ENCODE measurements around the gene KLK15. TPM values are rescaled to one million over a fixed set of nuclear protein-coding genes. Genes with fewer than 3 reads are reported as not detected.

The KLK15 gene, protein sequence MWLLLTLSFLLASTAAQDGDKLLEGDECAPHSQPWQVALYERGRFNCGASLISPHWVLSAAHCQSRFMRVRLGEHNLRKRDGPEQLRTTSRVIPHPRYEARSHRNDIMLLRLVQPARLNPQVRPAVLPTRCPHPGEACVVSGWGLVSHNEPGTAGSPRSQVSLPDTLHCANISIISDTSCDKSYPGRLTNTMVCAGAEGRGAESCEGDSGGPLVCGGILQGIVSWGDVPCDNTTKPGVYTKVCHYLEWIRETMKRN
- not detected for total RNA-seq
- long read RNA-seq, result 0 reads

DNA sequence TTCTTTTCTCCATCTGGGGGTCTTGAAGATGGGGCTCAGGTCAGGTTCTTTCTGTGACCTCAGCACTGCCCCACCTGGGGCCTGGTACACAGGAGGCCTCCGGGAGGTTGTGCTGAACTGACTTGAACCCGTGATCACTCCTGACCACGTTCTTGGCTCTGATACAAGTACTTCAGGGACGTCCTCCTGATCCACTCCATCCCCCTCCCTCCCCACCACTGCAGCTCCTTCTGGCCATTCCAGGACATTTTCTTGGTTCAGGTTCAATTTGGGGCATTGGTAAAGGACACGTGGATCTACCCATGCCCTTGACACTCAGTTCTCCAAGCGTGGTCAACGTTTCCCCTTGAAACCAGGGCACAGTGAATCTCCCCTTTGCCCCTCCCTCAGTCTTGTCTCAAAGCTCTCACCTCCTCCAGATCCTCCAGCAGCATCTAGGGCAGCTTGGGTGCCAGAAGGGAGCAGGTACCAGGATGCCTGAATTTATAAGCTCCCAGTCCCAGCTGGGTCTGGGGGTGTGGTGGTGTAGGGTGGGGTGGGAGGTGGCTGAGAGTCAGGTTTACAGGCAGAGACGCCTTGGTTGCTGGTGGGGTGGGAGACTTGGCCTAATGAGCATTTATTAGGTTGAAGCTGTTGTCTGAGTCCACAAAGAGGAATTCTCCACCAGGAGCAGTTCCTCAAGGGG lies at the start of gene KLK15:
KLK15 (minus strand) TSS at position 458 of the 685 bp plus-strand sequence. CDS start 2,082 bp downstream, outside the sequence.
- intact Hi-C loops (cut with DNase I), result no loop called here
- no peak for DNase-seq (ENCODE audit: low spot score)

DNA sequence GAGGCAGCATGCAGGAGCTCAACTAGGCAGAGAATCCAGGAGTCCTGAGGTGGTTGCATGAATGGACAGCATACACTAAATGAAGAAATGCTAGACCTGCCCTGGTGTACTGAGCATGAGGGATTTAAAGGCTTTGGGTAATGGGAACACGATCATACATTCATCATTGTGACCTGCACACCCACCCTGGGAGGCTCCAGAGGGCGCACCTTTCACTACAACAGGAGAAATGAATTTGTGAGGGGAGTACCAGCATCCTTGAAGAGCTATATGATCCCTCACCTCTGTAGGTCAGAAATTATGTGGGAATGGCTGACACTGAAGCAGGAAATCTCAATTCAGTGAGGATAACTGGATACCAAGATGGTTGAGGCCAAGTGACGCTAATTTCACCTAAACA lies 48.8 kb upstream of the KLK15 start:
- DNase-seq (ENCODE audit: low spot score), result no peak
- intact Hi-C loops (cut with DNase I), result no loop called here

DNA sequence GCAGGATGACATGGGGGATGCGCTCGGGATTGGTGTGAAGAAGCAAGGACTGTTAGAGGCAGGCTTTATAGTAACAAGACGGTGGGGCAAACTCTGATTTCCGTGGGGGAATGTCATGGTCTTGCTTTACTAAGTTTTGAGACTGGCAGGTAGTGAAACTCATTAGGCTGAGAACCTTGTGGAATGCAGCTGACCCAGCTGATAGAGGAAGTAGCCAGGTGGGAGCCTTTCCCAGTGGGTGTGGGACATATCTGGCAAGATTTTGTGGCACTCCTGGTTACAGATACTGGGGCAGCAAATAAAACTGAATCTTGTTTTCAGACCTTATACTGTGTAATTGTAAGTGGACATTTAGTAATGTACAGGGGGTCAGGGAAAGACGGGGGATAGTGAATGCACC lies 46.9 kb upstream of the KLK15 start:
- DNase-seq (ENCODE audit: low spot score), result no peak
- intact Hi-C loops (cut with DNase I), result no loop called here

DNA sequence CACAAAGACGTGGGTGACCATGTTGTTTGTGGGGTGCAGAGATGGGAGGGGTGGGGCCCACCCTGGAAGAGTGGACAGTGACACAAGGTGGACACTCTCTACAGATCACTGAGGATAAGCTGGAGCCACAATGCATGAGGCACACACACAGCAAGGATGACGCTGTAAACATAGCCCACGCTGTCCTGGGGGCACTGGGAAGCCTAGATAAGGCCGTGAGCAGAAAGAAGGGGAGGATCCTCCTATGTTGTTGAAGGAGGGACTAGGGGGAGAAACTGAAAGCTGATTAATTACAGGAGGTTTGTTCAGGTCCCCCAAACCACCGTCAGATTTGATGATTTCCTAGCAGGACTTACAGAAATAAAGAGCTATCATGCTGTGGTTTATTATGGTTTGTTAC lies 45.5 kb upstream of the KLK15 start:
- DNase-seq (ENCODE audit: low spot score), result no peak
- intact Hi-C loops (cut with DNase I), result no loop called here

DNA sequence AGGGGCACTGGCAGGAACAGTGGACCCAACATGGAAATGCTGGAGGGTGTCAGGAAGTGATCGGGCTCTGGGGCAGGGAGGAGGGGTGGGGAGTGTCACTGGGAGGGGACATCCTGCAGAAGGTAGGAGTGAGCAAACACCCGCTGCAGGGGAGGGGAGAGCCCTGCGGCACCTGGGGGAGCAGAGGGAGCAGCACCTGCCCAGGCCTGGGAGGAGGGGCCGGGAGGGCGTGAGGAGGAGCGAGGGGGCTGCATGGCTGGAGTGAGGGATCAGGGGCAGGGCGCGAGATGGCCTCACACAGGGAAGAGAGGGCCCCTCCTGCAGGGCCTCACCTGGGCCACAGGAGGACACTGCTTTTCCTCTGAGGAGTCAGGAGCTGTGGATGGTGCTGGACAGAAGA lies 44.0 kb upstream of the KLK15 start:
- intact Hi-C loops (cut with DNase I), result no loop called here
- DNase-seq (ENCODE audit: low spot score), result no peak

DNA sequence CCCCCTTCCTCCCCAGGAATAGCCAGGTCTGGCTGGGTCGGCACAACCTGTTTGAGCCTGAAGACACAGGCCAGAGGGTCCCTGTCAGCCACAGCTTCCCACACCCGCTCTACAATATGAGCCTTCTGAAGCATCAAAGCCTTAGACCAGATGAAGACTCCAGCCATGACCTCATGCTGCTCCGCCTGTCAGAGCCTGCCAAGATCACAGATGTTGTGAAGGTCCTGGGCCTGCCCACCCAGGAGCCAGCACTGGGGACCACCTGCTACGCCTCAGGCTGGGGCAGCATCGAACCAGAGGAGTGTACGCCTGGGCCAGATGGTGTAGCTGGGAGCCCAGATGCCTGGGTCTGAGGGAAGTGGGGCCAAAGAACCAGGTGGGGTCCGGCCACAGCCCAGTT lies 43.1 kb upstream of the KLK15 start:
- intact Hi-C loops (cut with DNase I), result no loop called here
- no peak for DNase-seq (ENCODE audit: low spot score)

DNA sequence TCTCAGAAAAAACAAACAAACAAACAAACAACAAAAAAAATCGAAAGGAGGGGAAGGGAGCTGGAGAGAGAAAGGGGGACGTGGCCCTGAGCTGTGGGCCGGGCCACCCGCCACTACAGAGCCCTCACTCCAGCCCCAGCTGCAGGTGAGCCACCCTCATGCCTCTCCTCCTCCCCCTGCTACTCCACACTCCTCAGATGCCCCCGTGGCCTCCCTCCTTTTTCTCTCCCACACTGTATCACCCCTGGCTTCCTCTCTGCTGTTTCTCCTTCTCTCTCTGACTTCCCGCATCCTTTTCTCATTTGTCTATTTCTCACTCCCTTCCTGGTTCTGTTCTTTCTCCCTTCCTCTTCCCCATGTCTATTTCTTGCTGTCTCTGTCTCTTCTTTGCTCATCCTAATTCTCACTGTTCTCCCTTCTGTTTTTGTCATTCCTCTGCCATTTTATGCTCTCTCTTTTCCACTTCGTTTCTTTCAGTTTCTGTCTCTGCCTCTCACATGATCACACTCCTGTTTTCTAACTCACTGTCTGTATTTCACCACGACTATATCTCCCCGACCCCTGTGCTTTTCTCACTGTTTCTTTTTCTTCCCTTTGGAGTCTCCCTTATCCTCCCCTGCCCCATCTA lies 42.5 kb upstream of the KLK15 start:
- intact Hi-C loops (cut with DNase I), result no loop called here
- DNase-seq (ENCODE audit: low spot score), result no peak

DNA sequence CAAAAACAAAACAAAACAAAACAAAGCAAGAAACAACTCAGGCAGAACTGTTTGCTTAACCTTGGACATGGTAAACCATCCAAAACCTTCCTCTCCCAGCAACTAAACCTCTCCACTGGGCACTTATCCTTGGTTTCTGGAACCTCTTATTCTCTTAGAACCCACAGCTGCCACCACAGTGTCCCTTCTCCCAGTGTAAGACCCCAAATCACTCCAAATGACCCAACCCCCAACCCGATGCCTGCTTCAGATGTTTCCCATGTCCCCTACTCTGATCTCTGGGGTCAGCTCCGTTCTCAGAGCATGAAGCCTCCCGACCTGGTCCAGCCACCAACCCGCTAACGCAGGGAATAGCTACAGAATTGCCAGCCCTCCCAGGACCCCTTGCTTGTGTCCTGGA lies 40.8 kb upstream of the KLK15 start:
- intact Hi-C loops (cut with DNase I), result no loop called here
- DNase-seq (ENCODE audit: low spot score), result no peak

DNA sequence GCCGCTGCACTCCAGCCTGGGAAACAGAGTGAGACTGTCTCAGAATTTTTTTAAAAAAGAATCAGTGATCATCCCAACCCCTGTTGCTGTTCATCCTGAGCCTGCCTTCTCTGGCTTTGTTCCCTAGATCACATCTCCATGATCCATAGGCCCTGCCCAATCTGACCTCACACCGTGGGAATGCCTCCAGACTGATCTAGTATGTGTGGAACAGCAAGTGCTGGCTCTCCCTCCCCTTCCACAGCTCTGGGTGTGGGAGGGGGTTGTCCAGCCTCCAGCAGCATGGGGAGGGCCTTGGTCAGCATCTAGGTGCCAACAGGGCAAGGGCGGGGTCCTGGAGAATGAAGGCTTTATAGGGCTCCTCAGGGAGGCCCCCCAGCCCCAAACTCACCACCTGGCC lies 39.7 kb upstream of the KLK15 start, which contains the start of gene KLK2:
KLK2 (plus strand) TSS at position 384 of the 400 bp plus-strand sequence. CDS start 35 bp downstream, outside the sequence.
- intact Hi-C loops (cut with DNase I), result no loop called here
- no peak for DNase-seq (ENCODE audit: low spot score)

DNA sequence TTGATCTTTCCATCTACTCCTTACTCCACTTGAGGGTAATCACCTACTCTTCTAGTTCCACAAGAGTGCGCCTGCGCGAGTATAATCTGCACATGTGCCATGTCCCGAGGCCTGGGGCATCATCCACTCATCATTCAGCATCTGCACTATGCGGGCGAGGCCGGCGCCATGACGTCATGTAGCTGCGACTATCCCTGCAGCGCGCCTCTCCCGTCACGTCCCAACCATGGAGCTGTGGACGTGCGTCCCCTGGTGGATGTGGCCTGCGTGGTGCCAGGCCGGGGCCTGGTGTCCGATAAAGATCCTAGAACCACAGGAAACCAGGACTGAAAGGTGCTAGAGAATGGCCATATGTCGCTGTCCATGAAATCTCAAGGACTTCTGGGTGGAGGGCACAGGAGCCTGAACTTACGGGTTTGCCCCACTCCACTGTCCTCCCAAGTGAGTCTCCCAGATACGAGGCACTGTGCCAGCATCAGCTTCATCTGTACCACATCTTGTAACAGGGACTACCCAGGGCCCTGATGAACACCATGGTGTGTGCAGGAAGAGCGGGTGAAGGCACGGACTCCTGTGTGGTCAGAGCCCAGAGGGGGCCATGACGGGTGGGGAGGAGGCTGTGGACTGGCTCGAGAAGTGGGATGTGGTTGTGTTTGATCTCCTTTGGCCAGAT lies 37.2 kb upstream of the KLK15 start:
- DNase-seq (ENCODE audit: low spot score), result no peak
- intact Hi-C loops (cut with DNase I), result no loop called here

DNA sequence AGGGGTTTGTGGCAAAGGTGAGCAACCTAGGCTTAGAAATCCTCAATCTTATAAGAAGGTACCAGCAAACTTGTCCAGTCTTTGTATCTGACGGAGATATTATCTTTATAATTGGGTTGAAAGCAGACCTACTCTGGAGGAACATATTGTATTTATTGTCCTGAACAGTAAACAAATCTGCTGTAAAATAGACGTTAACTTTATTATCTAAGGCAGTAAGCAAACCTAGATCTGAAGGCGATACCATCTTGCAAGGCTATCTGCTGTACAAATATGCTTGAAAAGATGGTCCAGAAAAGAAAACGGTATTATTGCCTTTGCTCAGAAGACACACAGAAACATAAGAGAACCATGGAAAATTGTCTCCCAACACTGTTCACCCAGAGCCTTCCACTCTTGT lies 36.1 kb upstream of the KLK15 start:
- no peak for DNase-seq (ENCODE audit: low spot score)
- intact Hi-C loops (cut with DNase I), result no loop called here

DNA sequence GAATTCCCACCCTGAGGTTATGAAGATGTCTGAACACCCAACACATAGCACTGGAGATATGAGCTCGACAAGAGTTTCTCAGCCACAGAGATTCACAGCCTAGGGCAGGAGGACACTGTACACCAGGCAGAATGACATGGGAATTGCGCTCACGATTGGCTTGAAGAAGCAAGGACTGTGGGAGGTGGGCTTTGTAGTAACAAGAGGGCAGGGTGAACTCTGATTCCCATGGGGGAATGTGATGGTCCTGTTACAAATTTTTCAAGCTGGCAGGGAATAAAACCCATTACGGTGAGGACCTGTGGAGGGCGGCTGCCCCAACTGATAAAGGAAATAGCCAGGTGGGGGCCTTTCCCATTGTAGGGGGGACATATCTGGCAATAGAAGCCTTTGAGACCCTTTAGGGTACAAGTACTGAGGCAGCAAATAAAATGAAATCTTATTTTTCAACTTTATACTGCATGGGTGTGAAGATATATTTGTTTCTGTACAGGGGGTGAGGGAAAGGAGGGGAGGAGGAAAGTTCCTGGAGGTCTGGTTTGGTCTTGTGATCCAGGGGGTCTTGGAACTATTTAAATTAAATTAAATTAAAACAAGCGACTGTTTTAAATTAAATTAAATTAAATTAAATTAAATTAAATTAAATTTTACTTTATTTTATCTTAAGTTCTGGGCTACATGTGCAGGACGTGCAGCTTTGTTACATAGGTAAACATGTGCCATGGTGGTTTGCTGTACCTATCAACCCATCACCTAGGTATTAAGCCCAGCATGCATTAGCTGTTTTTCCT lies 28.3 kb upstream of the KLK15 start:
- DNase-seq (ENCODE audit: low spot score), result no peak
- intact Hi-C loops (cut with DNase I), result no loop called here

DNA sequence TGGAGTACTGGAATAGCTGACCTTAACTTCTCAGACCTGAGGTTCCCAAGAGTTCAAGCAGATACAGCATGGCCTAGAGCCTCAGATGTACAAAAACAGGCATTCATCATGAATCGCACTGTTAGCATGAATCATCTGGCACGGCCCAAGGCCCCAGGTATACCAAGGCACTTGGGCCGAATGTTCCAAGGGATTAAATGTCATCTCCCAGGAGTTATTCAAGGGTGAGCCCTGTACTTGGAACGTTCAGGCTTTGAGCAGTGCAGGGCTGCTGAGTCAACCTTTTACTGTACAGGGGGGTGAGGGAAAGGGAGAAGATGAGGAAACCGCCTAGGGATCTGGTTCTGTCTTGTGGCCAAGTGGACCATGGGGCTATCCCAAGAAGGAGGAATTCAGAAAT lies 27.6 kb upstream of the KLK15 start:
- intact Hi-C loops (cut with DNase I), result no loop called here
- no peak for DNase-seq (ENCODE audit: low spot score)

DNA sequence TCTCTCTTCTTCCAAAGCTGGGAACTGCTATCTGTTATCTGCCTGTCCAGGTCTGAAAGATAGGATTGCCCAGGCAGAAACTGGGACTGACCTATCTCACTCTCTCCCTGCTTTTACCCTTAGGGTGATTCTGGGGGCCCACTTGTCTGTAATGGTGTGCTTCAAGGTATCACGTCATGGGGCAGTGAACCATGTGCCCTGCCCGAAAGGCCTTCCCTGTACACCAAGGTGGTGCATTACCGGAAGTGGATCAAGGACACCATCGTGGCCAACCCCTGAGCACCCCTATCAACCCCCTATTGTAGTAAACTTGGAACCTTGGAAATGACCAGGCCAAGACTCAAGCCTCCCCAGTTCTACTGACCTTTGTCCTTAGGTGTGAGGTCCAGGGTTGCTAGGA lies 26.5 kb upstream of the KLK15 start:
- intact Hi-C loops (cut with DNase I), result no loop called here
- no peak for DNase-seq (ENCODE audit: low spot score)

DNA sequence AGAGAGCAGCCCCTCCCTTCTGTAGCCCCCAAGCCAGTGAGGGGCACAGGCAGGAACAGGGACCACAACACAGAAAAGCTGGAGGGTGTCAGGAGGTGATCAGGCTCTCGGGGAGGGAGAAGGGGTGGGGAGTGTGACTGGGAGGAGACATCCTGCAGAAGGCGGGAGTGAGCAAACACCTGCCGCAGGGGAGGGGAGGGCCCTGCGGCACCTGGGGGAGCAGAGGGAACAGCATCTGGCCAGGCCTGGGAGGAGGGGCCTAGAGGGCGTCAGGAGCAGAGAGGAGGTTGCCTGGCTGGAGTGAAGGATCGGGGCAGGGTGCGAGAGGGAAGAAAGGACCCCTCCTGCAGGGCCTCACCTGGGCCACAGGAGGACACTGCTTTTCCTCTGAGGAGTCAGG lies 25.5 kb upstream of the KLK15 start:
- intact Hi-C loops (cut with DNase I), result no loop called here
- DNase-seq (ENCODE audit: low spot score), result no peak

DNA sequence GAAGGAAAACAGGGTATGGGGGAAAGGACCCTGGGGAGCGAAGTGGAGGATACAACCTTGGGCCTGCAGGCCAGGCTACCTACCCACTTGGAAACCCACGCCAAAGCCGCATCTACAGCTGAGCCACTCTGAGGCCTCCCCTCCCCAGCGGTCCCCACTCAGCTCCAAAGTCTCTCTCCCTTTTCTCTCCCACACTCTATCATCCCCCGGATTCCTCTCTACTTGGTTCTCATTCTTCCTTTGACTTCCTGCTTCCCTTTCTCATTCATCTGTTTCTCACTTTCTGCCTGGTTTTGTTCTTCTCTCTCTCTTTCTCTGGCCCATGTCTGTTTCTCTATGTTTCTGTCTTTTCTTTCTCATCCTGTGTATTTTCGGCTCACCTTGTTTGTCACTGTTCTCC lies 24.0 kb upstream of the KLK15 start:
- intact Hi-C loops (cut with DNase I), result no loop called here
- DNase-seq (ENCODE audit: low spot score), result no peak

DNA sequence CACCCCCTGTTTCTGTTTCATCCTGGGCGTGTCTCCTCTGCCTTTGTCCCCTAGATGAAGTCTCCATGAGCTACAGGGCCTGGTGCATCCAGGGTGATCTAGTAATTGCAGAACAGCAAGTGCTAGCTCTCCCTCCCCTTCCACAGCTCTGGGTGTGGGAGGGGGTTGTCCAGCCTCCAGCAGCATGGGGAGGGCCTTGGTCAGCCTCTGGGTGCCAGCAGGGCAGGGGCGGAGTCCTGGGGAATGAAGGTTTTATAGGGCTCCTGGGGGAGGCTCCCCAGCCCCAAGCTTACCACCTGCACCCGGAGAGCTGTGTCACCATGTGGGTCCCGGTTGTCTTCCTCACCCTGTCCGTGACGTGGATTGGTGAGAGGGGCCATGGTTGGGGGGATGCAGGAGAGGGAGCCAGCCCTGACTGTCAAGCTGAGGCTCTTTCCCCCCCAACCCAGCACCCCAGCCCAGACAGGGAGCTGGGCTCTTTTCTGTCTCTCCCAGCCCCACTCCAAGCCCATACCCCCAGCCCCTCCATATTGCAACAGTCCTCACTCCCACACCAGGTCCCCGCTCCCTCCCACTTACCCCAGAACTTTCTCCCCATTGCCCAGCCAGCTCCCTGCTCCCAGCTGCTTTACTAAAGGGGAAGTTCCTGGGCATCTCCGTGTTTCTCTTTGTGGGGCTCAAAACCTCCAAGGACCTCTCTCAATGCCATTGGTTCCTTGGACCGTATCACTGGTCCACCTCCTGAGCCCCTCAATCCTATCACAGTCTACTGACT lies 21.4 kb upstream of the KLK15 start, which contains the start of gene KLK3:
KLK3 (plus strand) TSS at position 280 of the 775 bp plus-strand sequence; CDS start at position 321, 41 bp downstream.
- DNase-seq (ENCODE audit: low spot score), result no peak
- intact Hi-C loops (cut with DNase I), result no loop called here

DNA sequence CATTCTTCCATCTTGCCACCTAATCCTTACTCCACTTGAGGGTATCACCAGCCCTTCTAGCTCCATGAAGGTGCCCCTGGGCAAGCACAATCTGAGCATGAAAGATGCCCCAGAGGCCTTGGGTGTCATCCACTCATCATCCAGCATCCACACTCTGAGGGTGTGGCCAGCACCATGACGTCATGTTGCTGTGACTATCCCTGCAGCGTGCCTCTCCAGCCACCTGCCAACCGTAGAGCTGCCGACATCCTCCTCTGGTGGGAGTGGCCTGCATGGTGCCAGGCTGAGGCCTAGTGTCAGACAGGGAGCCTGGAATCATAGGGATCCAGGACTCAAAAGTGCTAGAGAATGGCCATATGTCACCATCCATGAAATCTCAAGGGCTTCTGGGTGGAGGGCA lies 18.2 kb upstream of the KLK15 start:
- intact Hi-C loops (cut with DNase I), result no loop called here
- no peak for DNase-seq (ENCODE audit: low spot score)

DNA sequence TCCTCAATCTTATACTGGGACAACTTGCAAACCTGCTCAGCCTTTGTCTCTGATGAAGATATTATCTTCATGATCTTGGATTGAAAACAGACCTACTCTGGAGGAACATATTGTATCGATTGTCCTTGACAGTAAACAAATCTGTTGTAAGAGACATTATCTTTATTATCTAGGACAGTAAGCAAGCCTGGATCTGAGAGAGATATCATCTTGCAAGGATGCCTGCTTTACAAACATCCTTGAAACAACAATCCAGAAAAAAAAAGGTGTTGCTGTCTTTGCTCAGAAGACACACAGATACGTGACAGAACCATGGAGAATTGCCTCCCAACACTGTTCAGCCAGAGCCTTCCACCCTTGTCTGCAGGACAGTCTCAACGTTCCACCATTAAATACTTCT lies 17.4 kb upstream of the KLK15 start:
- DNase-seq (ENCODE audit: low spot score), result no peak
- intact Hi-C loops (cut with DNase I), result no loop called here
